ENCODE results near the gene VPS13D.

VPS13D gene

GRCh38 chr1:12554521-12555305, 324.9 kb downstream of the VPS13D start:
- no peak for DNase-seq (ENCODE audit: low spot score)

GRCh38 chr1:12555411-12556367, 325.9 kb downstream of the VPS13D start:
- DNase-seq (ENCODE audit: low spot score): no peak

DNA sequence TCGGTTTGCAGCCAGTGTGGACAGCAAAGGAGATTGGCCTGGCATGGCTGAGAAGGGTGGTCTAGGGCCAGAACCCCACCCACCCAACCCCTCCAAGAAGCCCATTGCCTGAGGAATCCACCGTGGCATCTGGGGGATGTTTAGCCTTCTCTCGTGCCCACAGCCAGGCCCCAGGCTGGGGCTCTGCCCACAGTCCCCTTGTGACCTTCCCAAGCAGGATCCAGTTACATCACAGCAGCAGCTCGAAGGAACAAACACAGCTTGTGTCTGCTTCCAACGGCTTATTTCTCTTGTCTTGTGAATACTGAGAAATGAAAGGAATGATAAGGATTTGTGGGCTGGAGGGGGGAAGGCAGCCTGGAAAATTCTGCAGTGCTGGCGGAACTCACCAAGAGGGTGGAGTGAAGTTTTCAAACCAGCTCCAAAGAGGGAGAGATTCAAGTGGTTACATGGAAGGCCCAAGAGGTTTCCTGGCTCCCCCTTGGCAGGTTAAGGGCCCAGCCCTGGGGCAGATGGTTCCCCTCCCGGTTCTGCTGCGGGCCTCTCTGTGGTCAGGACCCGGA, 326.6 kb downstream of the VPS13D start:
- DNase-seq (ENCODE audit: low spot score): no peak

DNA sequence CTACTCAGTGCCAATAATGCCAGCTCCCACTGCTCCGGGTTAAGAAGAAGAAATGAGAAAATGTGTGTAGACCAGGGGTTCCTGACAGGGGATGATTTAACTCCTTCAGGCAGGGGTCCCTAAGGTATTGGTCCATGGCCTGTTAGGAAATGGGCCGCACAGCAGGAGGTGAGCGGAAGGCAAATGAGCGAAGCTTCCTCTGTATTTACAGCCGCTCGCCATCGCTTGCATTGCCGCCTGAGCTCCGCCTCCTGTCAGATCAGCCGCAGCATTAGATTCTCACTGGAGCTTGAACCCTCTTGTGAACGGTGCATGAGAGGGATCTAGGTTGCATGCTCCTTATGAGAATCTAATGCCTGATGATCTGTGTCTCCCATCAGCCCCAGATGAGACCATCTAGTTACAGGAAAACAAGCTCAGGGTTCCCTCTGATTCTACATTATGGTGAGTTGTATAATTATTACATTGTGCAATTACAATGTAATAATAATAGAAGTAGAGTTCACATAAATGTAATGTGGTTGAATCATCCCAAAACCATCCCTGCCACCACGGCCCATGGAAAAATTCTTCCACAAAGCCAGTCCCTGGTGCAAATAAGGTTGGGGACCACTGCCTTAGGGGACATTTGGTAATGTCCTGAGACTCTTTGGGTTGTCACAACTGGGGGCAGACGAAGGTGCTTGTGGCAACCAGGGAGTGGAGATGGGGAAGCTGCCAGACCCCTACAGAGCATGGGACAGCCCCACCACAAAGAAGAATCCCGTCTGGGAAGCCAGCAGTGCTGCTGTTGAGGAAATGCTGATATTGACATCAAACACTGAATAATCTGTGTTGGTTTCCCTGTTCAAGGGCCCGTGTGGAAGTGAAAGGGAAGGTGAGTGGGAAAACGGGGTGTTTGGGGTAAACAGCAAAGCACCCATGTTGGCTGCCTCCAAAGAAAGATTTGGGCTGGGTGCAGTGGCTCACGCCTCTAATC, 327.4 kb downstream of the VPS13D start:
- DNase-seq (ENCODE audit: low spot score): no peak

- DNase-seq (ENCODE audit: low spot score): no peak
Observed at GRCh38 chr1:12561121-12561520, 331.3 kb downstream of the VPS13D start.
